ENCODE data around the gene ORC6. TPM values are rescaled to one million over a fixed set of nuclear protein-coding genes. Genes with fewer than 3 reads are reported as not detected.

The ORC6 gene
- total and polyA plus RNA-seq, 9 of the 15 experiments (the other 6 are each of a cell fraction or from before 2014, with no cell fraction given): 18.7 to 71.4 (median 47.0) TPM

- TF ChIP-seq, protein P1, sequence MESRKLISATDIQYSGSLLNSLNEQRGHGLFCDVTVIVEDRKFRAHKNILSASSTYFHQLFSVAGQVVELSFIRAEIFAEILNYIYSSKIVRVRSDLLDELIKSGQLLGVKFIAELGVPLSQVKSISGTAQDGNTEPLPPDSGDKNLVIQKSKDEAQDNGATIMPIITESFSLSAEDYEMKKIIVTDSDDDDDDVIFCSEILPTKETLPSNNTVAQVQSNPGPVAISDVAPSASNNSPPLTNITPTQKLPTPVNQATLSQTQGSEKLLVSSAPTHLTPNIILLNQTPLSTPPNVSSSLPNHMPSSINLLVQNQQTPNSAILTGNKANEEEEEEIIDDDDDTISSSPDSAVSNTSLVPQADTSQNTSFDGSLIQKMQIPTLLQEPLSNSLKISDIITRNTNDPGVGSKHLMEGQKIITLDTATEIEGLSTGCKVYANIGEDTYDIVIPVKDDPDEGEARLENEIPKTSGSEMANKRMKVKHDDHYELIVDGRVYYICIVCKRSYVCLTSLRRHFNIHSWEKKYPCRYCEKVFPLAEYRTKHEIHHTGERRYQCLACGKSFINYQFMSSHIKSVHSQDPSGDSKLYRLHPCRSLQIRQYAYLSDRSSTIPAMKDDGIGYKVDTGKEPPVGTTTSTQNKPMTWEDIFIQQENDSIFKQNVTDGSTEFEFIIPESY (CRISPR knock-in tag; IDR thresholded peaks at IDR 0.05): no peak
Measured at GRCh38 chr16:46649588-46650253, 39.7 kb upstream of the ORC6 start (continued).

DNA sequence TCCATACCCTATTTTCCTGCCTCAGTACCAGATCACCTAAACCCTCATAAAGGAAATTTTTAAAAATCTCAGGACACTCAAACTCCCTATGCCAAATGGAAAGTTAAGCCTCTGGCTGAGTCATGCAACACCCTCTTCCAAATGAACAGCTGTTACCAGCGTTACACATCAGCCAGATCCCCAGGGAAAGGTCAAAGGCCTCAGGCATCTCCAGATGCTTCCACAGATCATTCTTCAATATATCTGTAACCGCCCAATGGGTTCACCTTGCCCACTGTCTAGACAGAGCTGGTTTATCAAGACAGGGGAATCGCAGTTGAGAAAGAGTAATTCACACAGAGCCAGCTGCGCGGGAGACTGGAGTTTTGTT lies 39.2 kb upstream of the ORC6 start:
- no peak for DNase-seq (ENCODE audit: extremely low read depth in 1 of 4, low spot score in 3 of 4)
- Histone ChIP-seq H2AFZ (ENCODE audit: low read depth, low read length) (no peak overlapping the region; the same call in 1 of the 2 replicates), H3K9me1 (ENCODE audit: control insufficient read depth, insufficient read depth, low read length) (no peaks in the 10 kb centered on the region), H3K27ac (ENCODE audit: extremely low read depth, low read depth, low read length) (no peak overlapping the region), H3K79me2 (ENCODE audit: control insufficient read depth, insufficient read depth, low read length) (no peaks in the 10 kb centered on the region), H3K4me2 (ENCODE audit: insufficient read depth, low read length) (no peak overlapping the region), H3K4me1 (replicated peaks in 1 of 2; ENCODE audit: control insufficient read depth in 2 of 2, insufficient read depth in 2 of 2, low read length in 2 of 2) (peaks cover 4 to 8% of the 10 kb centered on the region in 2 experiments; a peak in 3 of 5 replicates), H3K4me3 (no peak overlapping the region), H4K20me1 (replicated peaks; ENCODE audit: control insufficient read depth, insufficient read depth, low read length) (no peaks in the 10 kb centered on the region), H3K9me3 (replicated peaks; ENCODE audit: control insufficient read depth, insufficient read depth, low read depth, low read length) (no peaks in the 10 kb centered on the region), H3K36me3 (ENCODE audit: control insufficient read depth, insufficient read depth, low read length) (no peaks in the 10 kb centered on the region), H3K27me3 (ENCODE audit: control insufficient read depth in 2 of 2, insufficient read depth in 2 of 2, low read length in 2 of 2) (peaks cover 0 to 5% of the 10 kb centered on the region in 2 experiments; a peak in 1 of 5 replicates), H3K9ac (ENCODE audit: insufficient read depth in 1 of 2, low read depth in 2 of 2, low read length in 2 of 2) (no peak overlapping the region)
- in situ Hi-C loops (cut with MboI) (loop anchor here (25.0 kb wide), 1 partner anchor 262 kb away; no protein-coding TSS in a partner anchor), intact Hi-C loops (cut with micrococcal nuclease) (no loop called here)
- FAIRE-seq: no peak
- WGBS (ENCODE audit: insufficient coverage, low coverage, missing lambda C conversion rate): 80% methylated on average over 5 of the region's 5 CpGs
- no peak for ATAC-seq
- ChIA-PET CTCF (ENCODE audit: low intra/inter-chr PET ratio) (no interaction called here), POLR2A (interaction anchor here (1.1 kb wide), 1 partner anchor 23 kb away, joined by 4 read pairs; no protein-coding TSS in a partner anchor)
- no TSS peak for BruUV-seq (replicated peaks)
- TF ChIP-seq, protein P2, sequence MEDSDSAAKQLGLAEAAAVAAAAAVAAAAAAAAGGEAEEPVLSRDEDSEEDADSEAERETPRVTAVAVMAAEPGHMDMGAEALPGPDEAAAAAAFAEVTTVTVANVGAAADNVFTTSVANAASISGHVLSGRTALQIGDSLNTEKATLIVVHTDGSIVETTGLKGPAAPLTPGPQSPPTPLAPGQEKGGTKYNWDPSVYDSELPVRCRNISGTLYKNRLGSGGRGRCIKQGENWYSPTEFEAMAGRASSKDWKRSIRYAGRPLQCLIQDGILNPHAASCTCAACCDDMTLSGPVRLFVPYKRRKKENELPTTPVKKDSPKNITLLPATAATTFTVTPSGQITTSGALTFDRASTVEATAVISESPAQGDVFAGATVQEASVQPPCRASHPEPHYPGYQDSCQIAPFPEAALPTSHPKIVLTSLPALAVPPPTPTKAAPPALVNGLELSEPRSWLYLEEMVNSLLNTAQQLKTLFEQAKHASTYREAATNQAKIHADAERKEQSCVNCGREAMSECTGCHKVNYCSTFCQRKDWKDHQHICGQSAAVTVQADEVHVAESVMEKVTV (CRISPR knock-in tag; IDR thresholded peaks at IDR 0.05): no peak
- TF ChIP-seq, protein P3, sequence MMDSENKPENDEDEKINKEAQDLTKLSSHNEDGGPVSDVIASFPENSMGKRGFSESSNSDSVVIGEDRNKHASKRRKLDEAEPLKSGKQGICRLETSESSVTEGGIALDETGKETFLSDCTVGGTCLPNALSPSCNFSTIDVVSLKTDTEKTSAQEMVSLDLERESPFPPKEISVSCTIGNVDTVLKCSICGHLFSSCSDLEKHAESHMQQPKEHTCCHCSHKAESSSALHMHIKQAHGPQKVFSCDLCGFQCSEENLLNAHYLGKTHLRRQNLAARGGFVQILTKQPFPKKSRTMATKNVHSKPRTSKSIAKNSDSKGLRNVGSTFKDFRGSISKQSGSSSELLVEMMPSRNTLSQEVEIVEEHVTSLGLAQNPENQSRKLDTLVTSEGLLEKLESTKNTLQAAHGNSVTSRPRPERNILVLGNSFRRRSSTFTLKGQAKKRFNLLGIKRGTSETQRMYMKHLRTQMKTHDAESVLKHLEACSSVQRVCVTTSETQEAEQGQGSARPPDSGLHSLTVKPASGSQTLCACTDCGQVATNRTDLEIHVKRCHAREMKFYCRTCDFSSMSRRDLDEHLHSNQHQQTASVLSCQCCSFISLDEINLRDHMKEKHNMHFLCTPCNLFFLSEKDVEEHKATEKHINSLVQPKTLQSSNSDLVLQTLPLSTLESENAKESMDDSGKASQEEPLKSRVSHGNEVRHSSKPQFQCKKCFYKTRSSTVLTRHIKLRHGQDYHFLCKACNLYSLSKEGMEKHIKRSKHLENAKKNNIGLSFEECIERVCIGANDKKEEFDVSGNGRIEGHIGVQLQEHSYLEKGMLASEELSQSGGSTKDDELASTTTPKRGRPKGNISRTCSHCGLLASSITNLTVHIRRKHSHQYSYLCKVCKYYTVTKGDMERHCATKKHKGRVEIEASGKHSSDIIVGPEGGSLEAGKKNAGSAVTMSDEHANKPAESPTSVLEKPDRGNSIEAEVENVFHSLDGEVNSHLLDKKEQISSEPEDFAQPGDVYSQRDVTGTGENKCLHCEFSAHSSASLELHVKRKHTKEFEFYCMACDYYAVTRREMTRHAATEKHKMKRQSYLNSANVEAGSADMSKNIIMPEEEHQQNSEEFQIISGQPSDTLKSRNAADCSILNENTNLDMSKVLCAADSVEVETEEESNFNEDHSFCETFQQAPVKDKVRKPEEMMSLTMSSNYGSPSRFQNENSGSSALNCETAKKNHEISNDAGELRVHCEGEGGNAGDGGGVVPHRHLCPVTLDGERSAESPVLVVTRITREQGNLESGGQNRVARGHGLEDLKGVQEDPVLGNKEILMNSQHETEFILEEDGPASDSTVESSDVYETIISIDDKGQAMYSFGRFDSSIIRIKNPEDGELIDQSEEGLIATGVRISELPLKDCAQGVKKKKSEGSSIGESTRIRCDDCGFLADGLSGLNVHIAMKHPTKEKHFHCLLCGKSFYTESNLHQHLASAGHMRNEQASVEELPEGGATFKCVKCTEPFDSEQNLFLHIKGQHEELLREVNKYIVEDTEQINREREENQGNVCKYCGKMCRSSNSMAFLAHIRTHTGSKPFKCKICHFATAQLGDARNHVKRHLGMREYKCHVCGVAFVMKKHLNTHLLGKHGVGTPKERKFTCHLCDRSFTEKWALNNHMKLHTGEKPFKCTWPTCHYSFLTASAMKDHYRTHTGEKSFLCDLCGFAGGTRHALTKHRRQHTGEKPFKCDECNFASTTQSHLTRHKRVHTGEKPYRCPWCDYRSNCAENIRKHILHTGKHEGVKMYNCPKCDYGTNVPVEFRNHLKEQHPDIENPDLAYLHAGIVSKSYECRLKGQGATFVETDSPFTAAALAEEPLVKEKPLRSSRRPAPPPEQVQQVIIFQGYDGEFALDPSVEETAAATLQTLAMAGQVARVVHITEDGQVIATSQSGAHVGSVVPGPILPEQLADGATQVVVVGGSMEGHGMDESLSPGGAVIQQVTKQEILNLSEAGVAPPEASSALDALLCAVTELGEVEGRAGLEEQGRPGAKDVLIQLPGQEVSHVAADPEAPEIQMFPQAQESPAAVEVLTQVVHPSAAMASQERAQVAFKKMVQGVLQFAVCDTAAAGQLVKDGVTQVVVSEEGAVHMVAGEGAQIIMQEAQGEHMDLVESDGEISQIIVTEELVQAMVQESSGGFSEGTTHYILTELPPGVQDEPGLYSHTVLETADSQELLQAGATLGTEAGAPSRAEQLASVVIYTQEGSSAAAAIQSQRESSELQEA (IDR thresholded peaks at IDR 0.05; ENCODE audit: low read depth): no peak
- TF ChIP-seq ID3 (CRISPR knock-in tag; IDR thresholded peaks at IDR 0.05) (no peak), ID3 (tag; IDR thresholded peaks at IDR 0.05) (no peak), DACH1 (IDR thresholded peaks at IDR 0.05; ENCODE audit: partially characterized antibody) (peak; percentile 47)
